Endothelial cell of umbilical vein (primary cell): ENCODE data around the gene TAAR9. TPM values are rescaled to one million over a fixed set of nuclear protein-coding genes. Genes with fewer than 3 reads are reported as not detected.

ENCODE experiments used
- BruUV-seq: library from RNA; stranded (reverse); fragments of 400-500 nt; replicated peaks from 2 replicates; lab custom pipeline; 2021; lab: Mats Ljungman, UMichigan
- CTCF ChIA-PET: fragments of 300-600, 350-600 bp; sonication (Branson Sonifier 250); formaldehyde crosslinking; loops from one replicate; lab custom pipeline; 2021; ENCODE audit warnings: antibody characterized with exemption, inconsistent platforms; lab: Charles Lee
- POLR2A ChIA-PET: fragments of 300-600, 350-600 bp; sonication (Branson Sonifier 250); formaldehyde crosslinking; loops from one replicate; lab custom pipeline; 2021; ENCODE audit warnings: antibody characterized with exemption, inconsistent platforms; lab: Charles Lee
- DNase-seq: peaks from one replicate; pipeline ENCODE4 v3.0.0-alpha.2; 2011; ENCODE audit warnings: low read depth, low spot score
- FAIRE-seq: peaks from 2 replicates; lab custom pipeline; 2011; peaks lifted over from hg19 to GRCh38; lab: Jason Lieb, UNC
- H2AFZ ChIP-seq: 2 replicates; pipeline ENCODE4 v1.6.0; 2012; ENCODE audit warnings: low read depth, low read length, control low read depth, inconsistent platforms
- H3K27ac ChIP-seq: 2 replicates; pipeline ENCODE4 v1.5.1; 2011; ENCODE audit warnings: low read depth, mild to moderate bottlenecking, control low read depth, low read length, moderate library complexity; ENCODE audit not compliant: insufficient read depth
- H3K27me3 ChIP-seq, 2 experiments: 2 replicates each; pipeline versions ENCODE4 v1.6.0 to v1.6.1; 2011; ENCODE audit warnings: low read length in 2 of 2, mixed read lengths in 1 of 2; ENCODE audit not compliant: control insufficient read depth in 2 of 2, insufficient read depth in 2 of 2
- H3K36me3 ChIP-seq, 2 experiments: 2 replicates in 1 of 2; 3 replicates in 1 of 2; pipeline ENCODE4 v1.5.1; 2011; ENCODE audit warnings: low read length in 2 of 2, mild to moderate bottlenecking in 1 of 2, moderate library complexity in 1 of 2; ENCODE audit not compliant: control insufficient read depth in 2 of 2, insufficient read depth in 2 of 2; ENCODE audit errors: extremely low read depth in 1 of 2
- H3K4me1 ChIP-seq: 3 replicates; pipeline ENCODE4 v1.5.1; 2011; ENCODE audit warnings: mild to moderate bottlenecking, low read length; ENCODE audit not compliant: control insufficient read depth, insufficient read depth; ENCODE audit errors: extremely low read depth
- H3K4me2 ChIP-seq: 2 replicates; pipeline ENCODE4 v1.6.1; 2011; ENCODE audit warnings: low read length, control low read depth, mixed read lengths; ENCODE audit not compliant: insufficient read depth
- H3K4me3 ChIP-seq, 3 experiments: fragments of 200-600 bp in 1 of 3; sonication (generic), shearing (Covaris generic) in 1 of 3; replicated peaks in 1 of 3; 2 replicates each; pipeline ENCODE4 v1.5.1; 2011 to 2016; ENCODE audit warnings: control low read depth in 3 of 3, low read length in 3 of 3, mild to moderate bottlenecking in 2 of 3, inconsistent platforms in 1 of 3, low read depth in 1 of 3, moderate library complexity in 1 of 3; ENCODE audit not compliant: insufficient read depth in 1 of 3
- H3K79me2 ChIP-seq: 2 replicates; pipeline ENCODE4 v1.6.0; 2012; ENCODE audit warnings: low read length, inconsistent platforms; ENCODE audit not compliant: control insufficient read depth, insufficient read depth
- H3K9ac ChIP-seq: replicated peaks from 2 replicates; pipeline ENCODE3; 2011; ENCODE audit warnings: low read length, control low read depth; ENCODE audit not compliant: insufficient read depth; ENCODE audit errors: extremely low read depth
- H3K9me1 ChIP-seq: replicated peaks from 3 replicates; pipeline ENCODE4 v1.6.0; 2011; ENCODE audit warnings: mild to moderate bottlenecking, low read length; ENCODE audit not compliant: control insufficient read depth, insufficient read depth; ENCODE audit errors: extremely low read depth
- H3K9me3 ChIP-seq: replicated peaks from 2 replicates; pipeline ENCODE4 v1.5.1; 2012; ENCODE audit warnings: low read length, inconsistent platforms; ENCODE audit not compliant: control insufficient read depth, insufficient read depth
- H4K20me1 ChIP-seq: replicated peaks from 2 replicates; pipeline ENCODE3; 2011; ENCODE audit warnings: mild to moderate bottlenecking, low read length; ENCODE audit not compliant: control insufficient read depth, insufficient read depth; ENCODE audit errors: extremely low read depth
- EZH2 ChIP-seq: IDR thresholded peaks from 2 replicates; pipeline ENCODE4 v1.6.1; 2012; ENCODE audit warnings: borderline replicate concordance, low read depth, mild to moderate bottlenecking, moderate library complexity, low read length, inconsistent platforms; ENCODE audit not compliant: severe bottlenecking
- FOS ChIP-seq: IDR thresholded peaks from 2 replicates; pipeline ENCODE4 v1.6.1; 2011; ENCODE audit warnings: mild to moderate bottlenecking, low read length, moderate library complexity, borderline replicate concordance; ENCODE audit not compliant: insufficient read depth
- GATA2 ChIP-seq: IDR thresholded peaks from 2 replicates; pipeline ENCODE4 v1.7.0; 2011; ENCODE audit warnings: low read depth, mild to moderate bottlenecking, moderate library complexity, mixed read lengths, low read length; ENCODE audit not compliant: insufficient read length, insufficient read depth
- JUN ChIP-seq: IDR thresholded peaks from 2 replicates; pipeline ENCODE4 v1.6.1; 2011; ENCODE audit warnings: borderline replicate concordance, low read depth; ENCODE audit not compliant: insufficient read length, insufficient read depth
- MYC ChIP-seq: IDR thresholded peaks from one replicate; pipeline ENCODE4 v1.6.1; 2011; ENCODE audit warnings: mild to moderate bottlenecking, low read depth, low read length
- POLR2A ChIP-seq: IDR thresholded peaks from 2 replicates; pipeline ENCODE4 v1.6.1; 2012; ENCODE audit warnings: low read depth, mild to moderate bottlenecking, control low read depth, low read length
- POLR2AphosphoS5 ChIP-seq: IDR thresholded peaks from 2 replicates; pipeline ENCODE4 v1.6.1; 2012; ENCODE audit warnings: low read depth, mild to moderate bottlenecking, control low read depth, low read length, moderate library complexity; ENCODE audit not compliant: insufficient read depth
- dilution Hi-C: fragments of 300-500 bp; cut with MboI; formaldehyde crosslinking; loops from one replicate; pipeline ENCODE4 v1.15.0; 2019; ENCODE audit warnings: low sequenced_read_pairs; ENCODE audit not compliant: extremely low pct_ligation_motif_present
- intact Hi-C: fragments of 100-400 bp; cut with micrococcal nuclease; formaldehyde crosslinking; loops from one replicate; pipeline ENCODE4 v1.10.0; 2022
- polyA plus RNA-seq, 4 experiments: library from polyadenylated mRNA; depleted of rRNA in 3 of 4; stranded (reverse) in 3 of 4; unstranded in 1 of 4; fragments of >200 nt; gene quantifications; 2 replicates each; pipeline versions ENCODE4 v1.2.1 to v1.2.3, GENCODE V29; 2011 to 2012; ENCODE audit warnings: missing spikeins in 1 of 4
- total RNA-seq: library from RNA; stranded (reverse); gene quantifications from 2 replicates; pipeline ENCODE4 v1.2.3, GENCODE V29; 2021
- TF ChIP-seq, protein P1 (sequence below): IDR thresholded peaks from 2 replicates; pipeline ENCODE4 v1.6.1; 2011; ENCODE audit not compliant: insufficient read depth, insufficient read length
- TF ChIP-seq, protein P2 (sequence below), 2 donors: IDR thresholded peaks; 1 replicate in 1 of 2; 2 replicates in 1 of 2; pipeline ENCODE4 v1.5.1; 2011; ENCODE audit warnings: low read length in 2 of 2, mild to moderate bottlenecking in 2 of 2, moderate library complexity in 2 of 2, control low read depth in 1 of 2, inconsistent platforms in 1 of 2, low read depth in 1 of 2; ENCODE audit not compliant: insufficient read depth in 1 of 2; ENCODE audit errors: extremely low read depth in 1 of 2

Gene TAAR9
- total and polyA plus RNA-seq, 2 donors (not counting 3 experiments of a cell fraction or from before 2014, with no cell fraction given) = not detected

DNA sequence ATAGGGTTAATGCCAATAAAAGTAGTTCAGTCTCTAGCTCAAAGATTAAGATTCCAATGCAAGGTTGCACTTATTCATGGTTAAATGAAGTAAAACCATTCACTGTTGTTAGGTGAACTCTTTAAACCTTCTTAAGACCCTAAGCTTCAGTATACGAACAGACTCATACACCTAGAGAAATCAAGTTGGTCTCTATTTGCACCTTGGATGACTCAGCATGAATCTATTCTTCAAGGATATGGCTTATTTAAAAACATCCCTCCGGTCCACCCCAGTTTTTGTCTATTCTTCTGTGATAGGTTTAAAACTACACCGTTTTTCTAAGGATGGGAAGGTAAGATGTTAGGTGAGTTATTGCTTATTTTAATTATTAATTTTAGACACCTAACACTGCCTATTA, 932 bp upstream of the TAAR9 start:
- H3K36me3 ChIP-seq = no peaks in the 10 kb centered on the region
- BruUV-seq = no TSS peak
- FAIRE-seq (no peak), DNase-seq (no peak)
- H3K4me3 ChIP-seq = no peak overlapping the region
- no peak overlapping the region for H3K4me2 ChIP-seq
- no peaks in the 10 kb centered on the region for H3K9me1 ChIP-seq
- TF ChIP-seq POLR2AphosphoS5 = no peak
- no peak for TF ChIP-seq GATA2
- no peak for TF ChIP-seq FOS
- dilution Hi-C loops (no loop called here), intact Hi-C loops (no loop called here)
- H2AFZ ChIP-seq = no peak overlapping the region
- ChIA-PET CTCF (interaction anchor here (1.1 kb wide), 1 partner anchor 257 kb away, joined by 4 read pairs; no protein-coding TSS in a partner anchor), POLR2A (no interaction called here)
- no peak overlapping the region for H3K27ac ChIP-seq
- H3K79me2 ChIP-seq = no peaks in the 10 kb centered on the region
- H3K27me3 ChIP-seq = peaks cover 6 to 43% of the 10 kb centered on the region in 2 experiments
- no peaks in the 10 kb centered on the region for H3K9me3 ChIP-seq
- H4K20me1 ChIP-seq = no peaks in the 10 kb centered on the region
- H3K4me1 ChIP-seq = no peaks in the 10 kb centered on the region
- H3K9ac ChIP-seq = no peak overlapping the region

DNA sequence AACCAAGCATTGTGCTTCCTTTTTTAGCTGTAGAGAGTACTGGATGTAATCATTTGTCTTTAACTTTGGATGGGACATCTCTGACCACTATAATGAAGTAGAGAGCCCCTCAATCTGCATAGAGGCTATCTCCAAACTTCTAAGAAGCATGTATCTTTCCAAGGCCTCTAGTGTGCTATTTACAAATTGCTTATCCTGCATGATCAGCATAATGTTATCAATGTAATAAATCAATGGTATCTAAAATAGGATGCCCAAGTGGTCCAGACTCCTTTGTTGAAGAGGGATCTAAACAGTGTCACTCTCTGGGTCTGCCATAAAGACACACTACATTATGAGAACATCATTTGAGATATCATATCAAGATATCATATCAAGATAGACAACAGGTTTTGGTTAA, 6.7 kb downstream of the TAAR9 start:
- H3K4me2 ChIP-seq = no peak overlapping the region
- TF ChIP-seq POLR2AphosphoS5 = no peak
- no peak for TF ChIP-seq EZH2
- TF ChIP-seq, protein P1, sequence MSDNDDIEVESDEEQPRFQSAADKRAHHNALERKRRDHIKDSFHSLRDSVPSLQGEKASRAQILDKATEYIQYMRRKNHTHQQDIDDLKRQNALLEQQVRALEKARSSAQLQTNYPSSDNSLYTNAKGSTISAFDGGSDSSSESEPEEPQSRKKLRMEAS = no peak
- TF ChIP-seq JUN = no peak
- no peak for TF ChIP-seq MYC
- no peak for TF ChIP-seq GATA2
- TF ChIP-seq, protein P2, sequence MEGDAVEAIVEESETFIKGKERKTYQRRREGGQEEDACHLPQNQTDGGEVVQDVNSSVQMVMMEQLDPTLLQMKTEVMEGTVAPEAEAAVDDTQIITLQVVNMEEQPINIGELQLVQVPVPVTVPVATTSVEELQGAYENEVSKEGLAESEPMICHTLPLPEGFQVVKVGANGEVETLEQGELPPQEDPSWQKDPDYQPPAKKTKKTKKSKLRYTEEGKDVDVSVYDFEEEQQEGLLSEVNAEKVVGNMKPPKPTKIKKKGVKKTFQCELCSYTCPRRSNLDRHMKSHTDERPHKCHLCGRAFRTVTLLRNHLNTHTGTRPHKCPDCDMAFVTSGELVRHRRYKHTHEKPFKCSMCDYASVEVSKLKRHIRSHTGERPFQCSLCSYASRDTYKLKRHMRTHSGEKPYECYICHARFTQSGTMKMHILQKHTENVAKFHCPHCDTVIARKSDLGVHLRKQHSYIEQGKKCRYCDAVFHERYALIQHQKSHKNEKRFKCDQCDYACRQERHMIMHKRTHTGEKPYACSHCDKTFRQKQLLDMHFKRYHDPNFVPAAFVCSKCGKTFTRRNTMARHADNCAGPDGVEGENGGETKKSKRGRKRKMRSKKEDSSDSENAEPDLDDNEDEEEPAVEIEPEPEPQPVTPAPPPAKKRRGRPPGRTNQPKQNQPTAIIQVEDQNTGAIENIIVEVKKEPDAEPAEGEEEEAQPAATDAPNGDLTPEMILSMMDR (IDR thresholded peaks at IDR 0.05; ENCODE audit: extremely low read depth in 1 of 2, insufficient read depth in 1 of 2, low read depth in 1 of 2, low read length in 2 of 2) = no peak
- no peak for TF ChIP-seq FOS
- TF ChIP-seq POLR2A = no peak
- H3K9me3 ChIP-seq = no peaks in the 10 kb centered on the region
- peaks cover 4 to 17% of the 10 kb centered on the region in 2 experiments for H3K27me3 ChIP-seq
- dilution Hi-C loops = no loop called here
- H3K27ac ChIP-seq = no peak overlapping the region
- H3K36me3 ChIP-seq = no peaks in the 10 kb centered on the region
- no peaks in the 10 kb centered on the region for H3K79me2 ChIP-seq
- no peak overlapping the region for H2AFZ ChIP-seq
- ChIA-PET POLR2A (no interaction called here), CTCF (no interaction called here)
- no peak for DNase-seq
- H3K4me3 ChIP-seq = no peak overlapping the region
- no peak for FAIRE-seq
- H4K20me1 ChIP-seq = no peaks in the 10 kb centered on the region
- BruUV-seq = no TSS peak
- intact Hi-C loops = no loop called here
- no peaks in the 10 kb centered on the region for H3K4me1 ChIP-seq
- H3K9ac ChIP-seq = no peak overlapping the region
- H3K9me1 ChIP-seq = no peaks in the 10 kb centered on the region
